Mesenchymal stem cell (in vitro differentiated cells and primary cell): ENCODE results near the gene MCM3.

ENCODE experiments used
- DNase-seq: peaks from one replicate; pipeline ENCODE4 v3.0.0-alpha.2; 2013
- H2AFZ ChIP-seq: one replicate; pipeline ENCODE4 v1.6.1; 2013; ENCODE audit warnings: low read depth, mild to moderate bottlenecking, control low read depth, inconsistent platforms, low read length, moderate library complexity
- H2AK5ac ChIP-seq: 2 replicates; pipeline ENCODE4 v1.6.1; 2013; ENCODE audit warnings: low read length, moderate library complexity, mild to moderate bottlenecking, inconsistent platforms; ENCODE audit not compliant: severe bottlenecking
- H2BK120ac ChIP-seq: one replicate; pipeline ENCODE4 v1.6.1; 2013; ENCODE audit warnings: low read depth, mild to moderate bottlenecking, inconsistent platforms, low read length, moderate library complexity
- H2BK12ac ChIP-seq, 2 experiments: one replicate each; pipeline ENCODE4 v1.6.1; 2013; ENCODE audit warnings: inconsistent platforms in 2 of 2, low read length in 2 of 2, mild to moderate bottlenecking in 2 of 2, moderate library complexity in 2 of 2, control low read depth in 1 of 2
- H2BK15ac ChIP-seq: one replicate; pipeline ENCODE4 v1.6.1; 2013; ENCODE audit warnings: mild to moderate bottlenecking, low read depth, inconsistent platforms; ENCODE audit not compliant: poor library complexity, severe bottlenecking
- H2BK5ac ChIP-seq: 2 replicates; pipeline ENCODE4 v1.6.1; 2013; ENCODE audit warnings: low read depth, mild to moderate bottlenecking, low read length, control low read depth, inconsistent platforms; ENCODE audit not compliant: poor library complexity, severe bottlenecking
- H3K14ac ChIP-seq, 2 experiments: one replicate each; pipeline ENCODE4 v1.6.1; 2013; ENCODE audit warnings: inconsistent platforms in 2 of 2, low read length in 2 of 2, control low read depth in 1 of 2, mild to moderate bottlenecking in 1 of 2, moderate library complexity in 1 of 2
- H3K18ac ChIP-seq, 2 experiments: one replicate each; pipeline ENCODE4 v1.6.1; 2013; ENCODE audit warnings: inconsistent platforms in 2 of 2, low read length in 2 of 2, control low read depth in 1 of 2, low read depth in 1 of 2, mild to moderate bottlenecking in 1 of 2
- H3K23ac ChIP-seq, 2 experiments: one replicate each; pipeline ENCODE4 v1.6.1; 2013; ENCODE audit warnings: inconsistent platforms in 2 of 2, low read length in 2 of 2, mild to moderate bottlenecking in 2 of 2, moderate library complexity in 2 of 2, control low read depth in 1 of 2
- H3K27ac ChIP-seq: 2 replicates; pipeline ENCODE4 v1.5.1; 2013; ENCODE audit warnings: mild to moderate bottlenecking, moderate library complexity, low read length, control low read depth, inconsistent platforms; ENCODE audit not compliant: poor library complexity, severe bottlenecking
- H3K27me3 ChIP-seq, 2 experiments: 2 replicates each; pipeline versions ENCODE4 v1.6.1 to v1.7.0; 2013; ENCODE audit warnings: low read length in 2 of 2, mild to moderate bottlenecking in 2 of 2, moderate library complexity in 2 of 2, control low read depth in 1 of 2, inconsistent platforms in 1 of 2; ENCODE audit not compliant: control insufficient read depth in 1 of 2, insufficient read depth in 1 of 2
- H3K36me3 ChIP-seq, 2 experiments: 2 replicates each; pipeline versions ENCODE4 v1.6.1 to v1.7.0; 2013; ENCODE audit warnings: low read length in 2 of 2, control low read depth in 1 of 2, inconsistent platforms in 1 of 2, low read depth in 1 of 2, mild to moderate bottlenecking in 1 of 2; ENCODE audit not compliant: insufficient read depth in 2 of 2, control insufficient read depth in 1 of 2
- H3K4ac ChIP-seq, 2 experiments: one replicate each; pipeline ENCODE4 v1.6.1; 2013; ENCODE audit warnings: inconsistent platforms in 2 of 2, low read length in 2 of 2, mild to moderate bottlenecking in 2 of 2, moderate library complexity in 2 of 2, control low read depth in 1 of 2, low read depth in 1 of 2
- H3K4me1 ChIP-seq: 2 replicates; pipeline ENCODE4 v1.6.1; 2013; ENCODE audit warnings: low read depth, low read length, control low read depth; ENCODE audit not compliant: control insufficient read depth, insufficient read depth
- H3K4me2 ChIP-seq: 2 replicates; pipeline ENCODE4 v1.6.1; 2013; ENCODE audit warnings: low read length, mild to moderate bottlenecking, inconsistent platforms; ENCODE audit not compliant: poor library complexity, severe bottlenecking
- H3K4me3 ChIP-seq, 2 experiments: 2 replicates each; pipeline versions ENCODE4 v1.5.1 to v1.7.0; 2013; ENCODE audit warnings: low read length in 2 of 2, mild to moderate bottlenecking in 2 of 2, control low read depth in 1 of 2, low read depth in 1 of 2; ENCODE audit not compliant: insufficient read depth in 1 of 2
- H3K79me1 ChIP-seq: replicated peaks from 2 replicates; pipeline ENCODE4 v1.6.1; 2013; ENCODE audit warnings: mild to moderate bottlenecking, control low read depth, low read length, inconsistent platforms; ENCODE audit not compliant: poor library complexity, severe bottlenecking
- H3K9ac ChIP-seq: 2 replicates; pipeline ENCODE4 v1.7.0; 2013; ENCODE audit warnings: mild to moderate bottlenecking, low read length, moderate library complexity
- H3K9me3 ChIP-seq: 2 replicates; pipeline ENCODE4 v1.7.0; 2013; ENCODE audit warnings: mild to moderate bottlenecking, low read length; ENCODE audit not compliant: control insufficient read depth
- H4K8ac ChIP-seq: one replicate; pipeline ENCODE4 v1.6.1; 2013; ENCODE audit warnings: inconsistent platforms, mild to moderate bottlenecking, low read length, moderate library complexity
- H4K91ac ChIP-seq: one replicate; pipeline ENCODE4 v1.6.1; 2013; ENCODE audit warnings: mild to moderate bottlenecking, low read length, inconsistent platforms
- WGBS: methylation state at CpG from one replicate; pipeline ENCODE4 v1.1.7; 2013; ENCODE audit warnings: mixed read lengths; 5-methylcytosine and 5-hydroxymethylcytosine counted together

The MCM3 gene

DNA sequence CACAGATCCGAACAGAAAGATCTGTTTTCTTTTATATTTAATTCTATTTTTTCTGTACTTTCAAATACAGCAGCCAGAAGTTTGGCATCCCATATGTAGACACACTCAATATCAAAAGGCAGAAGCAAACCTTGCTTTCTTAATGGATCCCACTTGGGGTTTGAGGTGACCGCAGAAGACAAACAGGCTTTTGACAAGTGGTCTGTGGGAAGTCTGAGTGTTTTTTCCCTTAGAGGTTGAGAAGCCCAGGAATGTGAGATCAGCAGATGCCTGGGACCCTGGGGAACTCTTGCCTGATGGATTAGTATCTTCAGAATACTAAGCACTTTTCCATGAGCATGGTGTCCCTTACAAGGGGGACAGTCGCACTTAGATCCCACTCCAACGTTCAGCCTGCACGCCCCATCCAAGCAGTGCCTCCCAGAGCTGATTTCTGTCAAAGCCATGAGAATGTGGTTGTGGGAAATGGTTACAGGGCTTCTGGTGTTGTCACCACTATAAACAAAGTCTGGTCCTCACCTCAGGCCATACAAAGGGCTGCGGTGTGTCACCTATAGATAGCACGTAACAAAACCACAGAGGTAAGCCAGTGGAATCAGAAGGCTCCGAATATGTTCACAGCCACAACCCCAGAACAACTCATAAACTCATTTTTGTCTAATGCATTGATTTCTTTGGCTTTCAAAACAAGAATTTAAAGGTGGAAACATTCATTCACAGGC is 53.0 kb downstream of the MCM3 start:
- Histone ChIP-seq H3K18ac (no peak overlapping the region), H2AFZ (no peak overlapping the region), H3K4me1 (no peaks in the 10 kb centered on the region), H3K9me3 (no peaks in the 10 kb centered on the region), H3K79me1 (no peaks in the 10 kb centered on the region), H3K27ac (no peak overlapping the region), H3K4me2 (no peak overlapping the region), H3K4me3 (no peak overlapping the region), H3K23ac (no peak overlapping the region), H3K4ac (no peak overlapping the region), H4K8ac (no peak overlapping the region), H2BK5ac (no peak overlapping the region), H3K27me3 (peaks cover 6 to 16% of the 10 kb centered on the region in 2 experiments), H3K14ac (no peak overlapping the region), H2BK120ac (no peak overlapping the region), H2BK15ac (no peak overlapping the region), H3K9ac (no peak overlapping the region), H3K36me3 (no peaks in the 10 kb centered on the region), H4K91ac (no peak overlapping the region), H2BK12ac (no peak overlapping the region), H2AK5ac (no peak overlapping the region)
- DNase-seq, result no peak
- 86% methylated on average over 7 of the region's 8 CpGs for WGBS

DNA sequence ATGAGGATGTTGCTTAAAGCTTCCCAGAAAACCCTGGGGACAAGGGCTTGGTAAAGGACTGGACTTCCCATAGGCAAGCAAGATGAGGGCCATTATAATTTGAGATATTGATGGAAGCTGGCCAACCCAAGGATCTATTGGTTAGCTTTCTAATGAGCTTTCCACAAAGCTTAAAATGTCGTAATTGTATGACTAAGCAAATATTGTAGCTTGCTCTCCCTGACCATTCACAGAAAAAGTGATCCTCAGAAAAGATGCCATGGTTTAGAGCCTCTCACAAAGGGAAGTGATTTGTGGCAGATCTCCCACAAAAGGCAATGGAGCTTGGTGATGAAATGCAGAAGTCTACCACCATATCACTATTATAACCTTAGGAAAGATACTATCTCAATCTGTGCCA is 53.9 kb downstream of the MCM3 start:
- Histone ChIP-seq H3K9ac (no peak overlapping the region), H2BK15ac (no peak overlapping the region), H3K27me3 (peaks cover under 1 to 9% of the 10 kb centered on the region in 2 experiments), H3K4ac (no peak overlapping the region), H3K9me3 (no peaks in the 10 kb centered on the region), H2AFZ (no peak overlapping the region), H3K4me1 (no peaks in the 10 kb centered on the region), H2BK120ac (no peak overlapping the region), H3K27ac (no peak overlapping the region), H3K36me3 (no peaks in the 10 kb centered on the region), H3K14ac (no peak overlapping the region), H3K4me3 (no peak overlapping the region), H4K8ac (no peak overlapping the region), H2AK5ac (no peak overlapping the region), H2BK12ac (no peak overlapping the region), H2BK5ac (no peak overlapping the region), H3K4me2 (no peak overlapping the region), H4K91ac (no peak overlapping the region), H3K18ac (no peak overlapping the region), H3K79me1 (no peaks in the 10 kb centered on the region), H3K23ac (no peak overlapping the region)
- 71% methylated on average over 1 of the region's 1 CpG for WGBS
- DNase-seq, result no peak

DNA sequence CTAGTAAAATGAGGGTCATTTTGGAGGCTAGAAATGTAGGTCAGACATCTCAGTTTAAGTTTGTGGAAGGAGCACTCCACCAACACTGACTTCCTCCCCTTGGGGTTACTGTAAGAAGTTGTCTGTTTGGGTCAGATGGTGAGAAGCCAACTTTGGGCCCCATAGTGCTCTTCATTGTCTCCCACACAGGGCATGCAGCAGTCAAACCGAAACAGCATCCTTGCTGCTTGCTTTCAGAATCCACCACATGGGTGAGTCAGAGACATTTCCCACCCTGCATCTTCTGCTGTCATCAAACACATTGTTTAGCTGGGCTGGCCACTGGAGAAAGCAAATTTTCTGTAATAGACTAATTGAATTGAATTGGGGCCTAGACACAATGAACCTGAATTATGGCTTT is 57.0 kb downstream of the MCM3 start:
- Histone ChIP-seq H3K14ac (no peak overlapping the region), H2AK5ac (no peak overlapping the region)

DNA sequence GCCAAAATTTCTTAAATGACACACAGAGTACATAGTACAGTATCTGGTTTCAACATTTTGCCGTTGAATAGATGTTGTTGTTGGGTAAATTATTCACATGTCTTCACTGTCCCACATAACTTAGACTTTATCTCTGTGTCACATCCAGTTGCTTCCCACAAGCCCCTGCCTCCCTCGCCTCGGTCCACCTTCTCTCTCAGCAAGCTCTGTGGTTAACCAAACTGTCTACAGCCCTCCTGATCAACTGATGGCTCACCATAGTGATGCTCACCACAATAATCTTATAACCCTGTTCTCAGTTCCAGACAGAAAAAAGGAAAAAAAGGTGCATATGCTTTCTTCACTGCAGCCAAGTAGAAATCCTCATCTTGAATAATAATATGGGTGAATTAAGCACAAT is 63.2 kb downstream of the MCM3 start:
- 71% methylated on average over 3 of the region's 3 CpGs for WGBS
- DNase-seq, result no peak

More for the DNA sequence above, 57.0 kb downstream of the MCM3 start:
- Histone ChIP-seq H3K79me1 (no peaks in the 10 kb centered on the region), H3K9me3 (no peaks in the 10 kb centered on the region), H3K23ac (no peak overlapping the region), H4K8ac (no peak overlapping the region), H3K4ac (no peak overlapping the region), H3K4me3 (no peak overlapping the region), H3K36me3 (no peaks in the 10 kb centered on the region), H2AFZ (no peak overlapping the region), H3K18ac (no peak overlapping the region), H4K91ac (no peak overlapping the region), H2BK5ac (no peak overlapping the region), H2BK12ac (no peak overlapping the region), H3K27ac (no peak overlapping the region), H3K27me3 (peaks cover 14 to 17% of the 10 kb centered on the region in 2 experiments), H2BK15ac (no peak overlapping the region), H3K9ac (no peak overlapping the region), H3K4me2 (no peak overlapping the region), H2BK120ac (no peak overlapping the region), H3K4me1 (no peaks in the 10 kb centered on the region)
- no peak for DNase-seq
- WGBS, result 67% methylated on average over 1 of the region's 1 CpG

More for the DNA sequence above, 63.2 kb downstream of the MCM3 start:
- Histone ChIP-seq H3K4ac (no peak overlapping the region), H2AFZ (no peak overlapping the region), H4K91ac (no peak overlapping the region), H3K4me3 (no peak overlapping the region), H4K8ac (no peak overlapping the region), H3K9ac (no peak overlapping the region), H2BK15ac (no peak overlapping the region), H3K23ac (no peak overlapping the region), H2BK120ac (no peak overlapping the region), H2BK12ac (no peak overlapping the region), H2BK5ac (no peak overlapping the region), H2AK5ac (no peak overlapping the region), H3K4me1 (no peaks in the 10 kb centered on the region), H3K18ac (no peak overlapping the region), H3K14ac (no peak overlapping the region), H3K79me1 (no peaks in the 10 kb centered on the region), H3K9me3 (no peaks in the 10 kb centered on the region), H3K27ac (no peak overlapping the region), H3K4me2 (no peak overlapping the region), H3K27me3 (peaks cover 19% of the 10 kb centered on the region in 2 experiments), H3K36me3 (no peaks in the 10 kb centered on the region)
